ENCODE measurements around the gene FBXL20.
A peak's percentile ranks its signal among the peaks of the same experiment; 100 is the strongest.

The FBXL20 gene

DNA sequence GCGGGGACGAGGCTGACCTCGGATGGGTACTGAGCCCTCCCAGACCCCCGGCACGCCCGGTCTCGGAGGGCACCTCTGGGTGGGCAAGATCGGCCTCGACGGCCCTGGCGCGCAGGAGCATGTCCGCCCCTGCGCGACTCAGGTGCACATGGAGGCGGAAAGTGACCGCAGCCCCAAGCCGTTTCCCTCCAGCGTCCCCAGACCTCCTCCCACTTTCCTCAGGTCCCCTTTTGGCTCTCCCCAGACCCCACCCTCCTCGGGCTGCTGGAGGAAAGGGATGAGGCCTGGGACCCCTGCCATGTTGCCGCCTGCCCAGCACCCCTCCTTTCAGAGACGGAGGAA, 191.4 kb downstream of the FBXL20 start:
- peaks cover 19% of the 10 kb centered on the region for H3K4me1 Mint-ChIP-seq
- no peak overlapping the region for H3K27ac Mint-ChIP-seq
- H3K27me3 Mint-ChIP-seq (ENCODE audit: low read depth) = peaks cover 29% of the 10 kb centered on the region
- TF ChIP-seq, protein P1, sequence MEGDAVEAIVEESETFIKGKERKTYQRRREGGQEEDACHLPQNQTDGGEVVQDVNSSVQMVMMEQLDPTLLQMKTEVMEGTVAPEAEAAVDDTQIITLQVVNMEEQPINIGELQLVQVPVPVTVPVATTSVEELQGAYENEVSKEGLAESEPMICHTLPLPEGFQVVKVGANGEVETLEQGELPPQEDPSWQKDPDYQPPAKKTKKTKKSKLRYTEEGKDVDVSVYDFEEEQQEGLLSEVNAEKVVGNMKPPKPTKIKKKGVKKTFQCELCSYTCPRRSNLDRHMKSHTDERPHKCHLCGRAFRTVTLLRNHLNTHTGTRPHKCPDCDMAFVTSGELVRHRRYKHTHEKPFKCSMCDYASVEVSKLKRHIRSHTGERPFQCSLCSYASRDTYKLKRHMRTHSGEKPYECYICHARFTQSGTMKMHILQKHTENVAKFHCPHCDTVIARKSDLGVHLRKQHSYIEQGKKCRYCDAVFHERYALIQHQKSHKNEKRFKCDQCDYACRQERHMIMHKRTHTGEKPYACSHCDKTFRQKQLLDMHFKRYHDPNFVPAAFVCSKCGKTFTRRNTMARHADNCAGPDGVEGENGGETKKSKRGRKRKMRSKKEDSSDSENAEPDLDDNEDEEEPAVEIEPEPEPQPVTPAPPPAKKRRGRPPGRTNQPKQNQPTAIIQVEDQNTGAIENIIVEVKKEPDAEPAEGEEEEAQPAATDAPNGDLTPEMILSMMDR (IDR thresholded peaks at IDR 0.05; ENCODE audit: unreplicated experiment in 3 of 3) = no peak
- no peaks in the 10 kb centered on the region for H3K9me3 Mint-ChIP-seq
- peaks cover 1% of the 10 kb centered on the region for H3K36me3 Mint-ChIP-seq (ENCODE audit: low read depth)
- H3K4me3 Mint-ChIP-seq = peak overlapping the region in 2 of 3 experiments; percentile 45 to 54

DNA sequence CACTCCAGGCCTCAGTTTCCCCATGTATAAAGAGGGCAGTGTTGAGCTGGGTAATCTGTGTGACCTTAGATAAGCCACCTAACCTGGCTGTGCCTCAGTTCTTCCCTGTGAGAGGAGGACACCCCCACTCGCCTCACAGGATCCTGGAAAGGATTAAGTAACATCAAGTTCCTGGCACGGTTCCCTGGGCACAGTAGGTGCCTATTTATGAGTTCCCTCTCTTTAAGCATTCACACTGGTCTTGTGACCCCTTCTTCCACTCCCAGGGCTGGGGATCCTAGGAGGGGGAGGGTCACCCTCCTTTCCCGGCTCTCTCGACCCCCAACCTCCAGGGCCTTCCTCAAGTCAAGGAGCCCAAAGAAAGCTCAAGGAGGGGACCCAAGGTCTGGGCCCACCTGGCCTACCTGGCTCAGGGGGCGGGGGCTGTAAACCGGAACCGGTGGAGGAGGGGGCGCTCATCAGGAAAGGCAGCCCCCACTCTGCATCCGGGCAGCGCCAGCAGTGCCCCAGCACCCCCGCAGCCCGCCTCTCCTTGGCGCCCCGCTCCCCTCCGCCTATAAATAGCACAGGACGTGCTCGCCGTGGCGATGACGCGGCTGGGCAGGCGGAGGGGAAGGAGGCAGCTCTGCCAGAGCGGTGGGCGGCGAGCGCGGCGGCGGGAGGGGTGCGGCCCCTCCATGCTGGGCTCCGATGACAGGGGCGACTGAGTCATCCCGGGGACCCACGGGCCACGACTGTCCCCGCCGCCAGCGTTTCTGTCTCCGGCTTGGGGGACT, 191.9 kb downstream of the FBXL20 start:
- Mint-ChIP-seq H3K4me3 (peak overlapping the region in 2 of 3 experiments; percentile 54 to 68), H3K4me1 (peaks cover 19% of the 10 kb centered on the region), H3K27me3 (ENCODE audit: low read depth) (peaks cover 28% of the 10 kb centered on the region), H3K36me3 (ENCODE audit: low read depth) (peaks cover 7% of the 10 kb centered on the region), H3K9me3 (no peaks in the 10 kb centered on the region), H3K27ac (peak overlapping the region in 2 of 3 experiments; percentile 33 to 63)
- TF ChIP-seq, protein P1 (IDR thresholded peaks at IDR 0.05; ENCODE audit: unreplicated experiment in 3 of 3) = no peak

DNA sequence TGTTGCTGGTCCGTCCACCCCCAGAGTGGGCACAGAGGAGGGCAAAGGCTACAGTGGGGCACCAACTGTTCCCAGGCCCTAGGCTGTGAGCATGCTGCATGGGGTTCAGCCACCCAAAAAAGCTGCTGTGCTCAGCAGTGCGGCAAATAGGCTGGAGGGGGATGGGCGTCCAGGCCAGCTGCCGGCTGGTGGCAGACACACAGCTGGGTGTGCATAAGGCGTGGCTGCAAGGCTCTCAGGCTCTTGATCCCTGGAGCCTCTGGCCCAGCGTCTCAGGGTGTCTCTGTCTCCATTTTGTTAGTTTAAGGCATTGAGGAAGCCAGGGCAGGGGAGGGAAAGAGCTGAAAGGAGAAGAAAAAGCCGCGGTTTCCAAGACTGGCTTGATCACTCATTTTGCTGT, 192.5 kb downstream of the FBXL20 start:
- Mint-ChIP-seq H3K4me3 (peak overlapping the region; percentile 48 to 68 (median 50)), H3K4me1 (peaks cover 19% of the 10 kb centered on the region), H3K9me3 (no peaks in the 10 kb centered on the region), H3K27me3 (ENCODE audit: low read depth) (peaks cover 28% of the 10 kb centered on the region), H3K36me3 (ENCODE audit: low read depth) (peaks cover 13% of the 10 kb centered on the region), H3K27ac (peak overlapping the region in 2 of 3 experiments; percentile 33 to 63)
- TF ChIP-seq, protein P1 (IDR thresholded peaks at IDR 0.05; ENCODE audit: unreplicated experiment in 3 of 3) = no peak

DNA sequence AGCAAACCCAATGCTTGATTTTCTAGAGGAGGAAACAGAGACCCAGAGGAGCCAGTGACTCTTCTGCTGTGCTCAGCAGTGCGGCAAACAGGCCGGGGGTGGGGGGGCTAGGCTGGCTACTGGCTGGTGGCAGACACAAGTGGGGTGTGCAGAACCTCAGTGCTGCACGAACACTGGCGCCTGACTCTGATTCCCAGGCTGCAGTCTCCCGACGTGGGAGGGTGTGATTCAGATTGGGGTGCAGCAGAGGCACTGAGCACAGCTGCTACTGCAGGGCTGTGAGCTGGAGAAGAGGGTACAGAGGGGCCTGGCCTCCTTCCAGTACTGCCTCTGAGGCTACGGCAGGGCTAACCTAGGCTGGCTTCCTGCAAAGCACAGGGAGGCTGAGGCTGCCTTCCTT, 193.3 kb downstream of the FBXL20 start:
- TF ChIP-seq, protein P1 (IDR thresholded peaks at IDR 0.05; ENCODE audit: unreplicated experiment in 3 of 3) = no peak
- peaks cover 26% of the 10 kb centered on the region for H3K27me3 Mint-ChIP-seq (ENCODE audit: low read depth)
- H3K4me3 Mint-ChIP-seq = no peak overlapping the region
- peak overlapping the region in 1 of 3 experiments; percentile 63 for H3K27ac Mint-ChIP-seq
- H3K36me3 Mint-ChIP-seq (ENCODE audit: low read depth) = peaks cover 20% of the 10 kb centered on the region
- no peaks in the 10 kb centered on the region for H3K9me3 Mint-ChIP-seq
- H3K4me1 Mint-ChIP-seq = peaks cover 19% of the 10 kb centered on the region

DNA sequence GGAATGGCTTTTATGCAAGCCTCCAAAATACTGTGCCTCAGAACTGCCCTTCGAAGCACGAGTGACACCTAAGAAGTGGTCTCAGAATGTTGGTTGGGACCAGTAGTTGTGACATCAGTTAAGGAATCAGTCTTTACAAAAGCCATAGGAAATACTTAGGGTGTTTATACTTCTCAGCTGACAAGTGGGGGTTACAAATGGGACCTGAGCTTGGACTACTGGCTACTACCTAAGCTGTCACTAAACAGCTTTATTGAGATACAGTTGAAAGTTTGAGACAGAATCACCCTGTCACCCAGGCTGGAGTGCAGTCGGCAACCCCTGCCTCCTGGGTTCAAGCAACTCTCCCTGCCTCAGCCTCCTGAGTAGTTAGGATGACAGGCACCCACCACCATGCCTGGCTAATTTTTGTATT, 196.3 kb downstream of the FBXL20 start:
- H3K9me3 Mint-ChIP-seq = no peaks in the 10 kb centered on the region
- peaks cover 45% of the 10 kb centered on the region for H3K36me3 Mint-ChIP-seq (ENCODE audit: low read depth)
- peaks cover 34% of the 10 kb centered on the region for H3K4me1 Mint-ChIP-seq
- H3K27ac Mint-ChIP-seq = no peak overlapping the region
- H3K4me3 Mint-ChIP-seq = peak overlapping the region in 2 of 3 experiments; percentile 44 to 61
- peaks cover 11% of the 10 kb centered on the region for H3K27me3 Mint-ChIP-seq (ENCODE audit: low read depth)
- TF ChIP-seq, protein P1 (IDR thresholded peaks at IDR 0.05; ENCODE audit: unreplicated experiment in 3 of 3) = no peak

DNA sequence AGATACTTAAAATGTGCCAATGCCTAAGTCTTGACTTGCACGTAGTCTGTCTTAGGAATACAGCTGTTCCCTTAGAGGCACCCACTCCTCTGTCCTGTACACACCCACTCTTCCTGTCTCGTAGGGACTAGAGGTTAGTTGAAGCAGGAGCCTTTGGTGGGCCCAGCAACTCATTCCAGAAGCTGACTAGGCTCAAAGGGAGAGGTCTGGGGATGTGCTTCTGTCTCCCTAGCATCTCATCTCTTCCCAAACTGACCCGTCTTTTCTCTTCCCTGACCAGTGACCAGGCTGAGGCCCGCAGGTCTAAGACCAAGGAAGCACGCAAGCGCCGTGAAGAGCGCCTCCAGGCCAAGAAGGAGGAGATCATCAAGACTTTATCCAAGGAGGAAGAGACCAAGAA, 197.2 kb downstream of the FBXL20 start:
- Mint-ChIP-seq H3K27ac (no peak overlapping the region), H3K27me3 (ENCODE audit: low read depth) (peaks cover 10% of the 10 kb centered on the region), H3K4me1 (peaks cover 42% of the 10 kb centered on the region), H3K36me3 (ENCODE audit: low read depth) (peaks cover 47% of the 10 kb centered on the region), H3K4me3 (peak overlapping the region; percentile 13 to 64 (median 52)), H3K9me3 (no peaks in the 10 kb centered on the region)
- TF ChIP-seq, protein P1 (IDR thresholded peaks at IDR 0.05; ENCODE audit: unreplicated experiment in 3 of 3) = no peak
